ENCODE data around the gene KCNMA1. TPM values are rescaled to one million over a fixed set of nuclear protein-coding genes. Genes with fewer than 3 reads are reported as not detected.

Gene KCNMA1
- total and polyA plus RNA-seq, 3 donors from 2014 or later, result 13.6 to 36.1 (median 24.7) TPM

DNA sequence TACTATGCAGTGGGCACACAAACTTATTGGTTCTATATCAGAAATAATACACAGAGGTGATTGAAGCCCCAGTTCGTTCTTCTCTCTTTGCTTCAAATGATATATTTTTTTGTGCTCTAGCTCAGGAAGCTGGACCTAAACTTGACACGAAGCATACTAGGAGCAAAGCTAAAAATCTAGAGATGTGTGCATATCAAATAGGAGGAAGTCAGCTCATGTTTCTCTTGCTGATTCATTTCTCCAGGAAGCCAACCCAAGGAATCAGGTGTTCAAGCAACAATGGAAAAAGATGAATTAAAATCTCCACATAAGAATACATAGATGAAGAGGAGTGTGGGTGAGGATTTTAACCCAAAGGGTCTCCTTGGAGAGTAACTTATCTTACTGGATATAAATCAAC, 432.5 kb downstream of the KCNMA1 start:
- TF ChIP-seq POLR2A (IDR thresholded peaks at IDR 0.05), result no peak
- Histone ChIP-seq H3K36me3 (ENCODE audit: low read depth, missing control alignments) (no peaks in the 10 kb centered on the region), H3K4me3 (no peak overlapping the region), H3K27ac (no peak overlapping the region), H3K9me3 (no peaks in the 10 kb centered on the region), H3K4me1 (no peaks in the 10 kb centered on the region), H3K27me3 (no peaks in the 10 kb centered on the region)
- intact Hi-C loops (cut with DNase I; ENCODE audit: low total_unique reads), result no loop called here
- DNase-seq, result no peak
- WGBS, 2 donors, result 85 to 93% methylated on average over 2 of the region's 2 CpGs

DNA sequence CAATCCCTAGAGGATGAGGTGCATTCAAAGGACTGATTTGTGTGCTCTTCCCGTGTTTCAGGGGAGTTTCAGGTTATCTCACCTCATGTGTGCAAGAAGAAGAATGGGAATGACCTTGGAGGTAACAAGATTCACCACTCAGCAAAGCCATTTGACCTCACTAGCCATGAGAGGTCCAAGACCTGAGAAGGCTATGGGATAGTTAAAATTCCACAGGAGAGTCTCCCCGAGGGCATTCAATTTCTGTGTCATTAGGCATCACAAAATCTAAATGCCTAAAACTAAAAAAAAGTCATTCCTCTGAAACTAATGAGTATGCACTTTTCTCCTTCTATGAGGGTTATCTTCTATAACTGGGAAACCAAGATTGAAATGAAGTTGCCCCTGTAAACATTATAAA, 433.4 kb downstream of the KCNMA1 start:
- Histone ChIP-seq H3K9me3 (no peaks in the 10 kb centered on the region), H3K4me1 (no peaks in the 10 kb centered on the region), H3K36me3 (ENCODE audit: low read depth, missing control alignments) (no peaks in the 10 kb centered on the region), H3K4me3 (no peak overlapping the region), H3K27me3 (no peaks in the 10 kb centered on the region), H3K27ac (no peak overlapping the region)
- DNase-seq, result no peak
- WGBS, 2 donors, result 59 to 66% methylated on average over 2 of the region's 2 CpGs
- TF ChIP-seq POLR2A (IDR thresholded peaks at IDR 0.05), result no peak
- TF ChIP-seq, protein P1, sequence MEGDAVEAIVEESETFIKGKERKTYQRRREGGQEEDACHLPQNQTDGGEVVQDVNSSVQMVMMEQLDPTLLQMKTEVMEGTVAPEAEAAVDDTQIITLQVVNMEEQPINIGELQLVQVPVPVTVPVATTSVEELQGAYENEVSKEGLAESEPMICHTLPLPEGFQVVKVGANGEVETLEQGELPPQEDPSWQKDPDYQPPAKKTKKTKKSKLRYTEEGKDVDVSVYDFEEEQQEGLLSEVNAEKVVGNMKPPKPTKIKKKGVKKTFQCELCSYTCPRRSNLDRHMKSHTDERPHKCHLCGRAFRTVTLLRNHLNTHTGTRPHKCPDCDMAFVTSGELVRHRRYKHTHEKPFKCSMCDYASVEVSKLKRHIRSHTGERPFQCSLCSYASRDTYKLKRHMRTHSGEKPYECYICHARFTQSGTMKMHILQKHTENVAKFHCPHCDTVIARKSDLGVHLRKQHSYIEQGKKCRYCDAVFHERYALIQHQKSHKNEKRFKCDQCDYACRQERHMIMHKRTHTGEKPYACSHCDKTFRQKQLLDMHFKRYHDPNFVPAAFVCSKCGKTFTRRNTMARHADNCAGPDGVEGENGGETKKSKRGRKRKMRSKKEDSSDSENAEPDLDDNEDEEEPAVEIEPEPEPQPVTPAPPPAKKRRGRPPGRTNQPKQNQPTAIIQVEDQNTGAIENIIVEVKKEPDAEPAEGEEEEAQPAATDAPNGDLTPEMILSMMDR (IDR thresholded peaks at IDR 0.05), result no peak
- intact Hi-C loops (cut with DNase I; ENCODE audit: low total_unique reads), result no loop called here

DNA sequence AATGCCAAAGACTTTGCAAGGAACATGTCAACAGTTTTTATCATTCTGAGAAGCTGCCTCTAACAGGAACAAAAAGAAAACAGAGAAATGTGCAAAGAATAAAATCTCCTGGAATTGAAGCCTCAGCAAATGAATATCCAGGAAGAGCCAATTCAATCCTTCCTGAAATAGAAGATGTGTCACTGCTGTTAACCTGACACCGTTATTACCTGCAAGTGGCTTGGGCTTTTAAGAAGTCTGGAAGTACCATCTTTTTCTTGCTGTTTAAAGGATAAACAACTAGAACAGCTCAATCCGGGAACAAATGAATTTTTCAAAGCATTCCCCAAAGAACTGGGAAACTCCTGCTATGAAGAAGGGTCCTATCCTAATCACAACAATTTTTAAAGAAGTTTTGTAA, 434.8 kb downstream of the KCNMA1 start:
- WGBS, 2 donors, result 80 to 81% methylated on average over 2 of the region's 2 CpGs
- no peak overlapping the region for H3K27ac ChIP-seq
- no peaks in the 10 kb centered on the region for H3K27me3 ChIP-seq
- no peak for DNase-seq
- no peaks in the 10 kb centered on the region for H3K4me1 ChIP-seq
- no peak overlapping the region for H3K4me3 ChIP-seq
- intact Hi-C loops (cut with DNase I; ENCODE audit: low total_unique reads), result no loop called here
- H3K36me3 ChIP-seq (ENCODE audit: low read depth, missing control alignments), result no peaks in the 10 kb centered on the region
- TF ChIP-seq POLR2A (IDR thresholded peaks at IDR 0.05), result no peak
- H3K9me3 ChIP-seq, result no peaks in the 10 kb centered on the region

DNA sequence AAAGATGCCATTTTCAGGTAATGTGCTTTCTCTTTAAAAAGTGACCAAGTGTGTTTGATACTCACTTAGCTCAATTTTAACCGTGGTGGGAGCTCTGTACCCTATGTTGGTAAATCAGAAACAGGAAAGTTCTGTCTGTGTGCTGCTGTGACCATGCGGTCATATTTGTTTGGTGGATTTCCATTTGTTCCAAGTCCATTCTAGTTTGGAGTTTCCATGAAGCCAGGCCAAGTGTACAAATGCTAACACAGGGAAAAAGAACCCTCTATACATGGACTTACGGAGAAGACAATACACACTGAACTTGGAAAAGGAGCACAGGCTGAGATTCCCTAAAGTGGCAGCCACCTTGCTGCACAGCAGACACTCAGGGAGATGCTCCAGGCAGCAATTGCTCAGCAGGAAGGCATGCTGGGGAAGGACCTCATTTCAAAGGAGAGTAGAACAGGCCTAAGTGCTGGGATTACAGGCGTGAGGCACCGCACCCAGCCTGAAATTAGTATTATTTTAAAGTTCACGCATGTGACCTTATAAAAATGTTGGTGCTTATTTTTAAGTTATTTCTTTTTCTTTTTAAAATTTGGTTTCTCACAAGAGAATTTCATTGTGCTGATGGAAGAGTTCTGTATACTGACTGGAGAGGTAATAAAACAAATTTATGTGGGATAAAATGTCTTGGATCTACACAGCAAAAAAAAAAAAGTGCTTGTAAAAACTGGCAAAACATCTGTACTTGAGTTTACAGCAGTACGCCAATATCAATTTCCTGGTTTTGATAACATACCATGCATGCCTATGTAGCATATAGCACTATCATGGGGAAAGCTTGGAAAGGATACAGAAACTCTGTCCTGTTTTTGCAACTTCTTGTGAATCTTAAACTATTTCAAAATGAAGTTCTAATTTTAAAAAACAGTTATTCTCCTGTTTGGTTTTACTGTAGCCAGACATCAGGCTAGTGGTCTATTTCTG, 436.2 kb downstream of the KCNMA1 start:
- Histone ChIP-seq H3K4me1 (no peaks in the 10 kb centered on the region), H3K9me3 (no peaks in the 10 kb centered on the region), H3K27ac (no peak overlapping the region), H3K27me3 (no peaks in the 10 kb centered on the region), H3K4me3 (no peak overlapping the region), H3K36me3 (ENCODE audit: low read depth, missing control alignments) (no peaks in the 10 kb centered on the region)
- 84 to 86% methylated on average over 7 of the region's 7 CpGs for WGBS, 2 donors
- DNase-seq, result no peak
- intact Hi-C loops (cut with DNase I; ENCODE audit: low total_unique reads), result no loop called here
- TF ChIP-seq POLR2A (IDR thresholded peaks at IDR 0.05), result no peak
- TF ChIP-seq, protein P1 (IDR thresholded peaks at IDR 0.05), result no peak

DNA sequence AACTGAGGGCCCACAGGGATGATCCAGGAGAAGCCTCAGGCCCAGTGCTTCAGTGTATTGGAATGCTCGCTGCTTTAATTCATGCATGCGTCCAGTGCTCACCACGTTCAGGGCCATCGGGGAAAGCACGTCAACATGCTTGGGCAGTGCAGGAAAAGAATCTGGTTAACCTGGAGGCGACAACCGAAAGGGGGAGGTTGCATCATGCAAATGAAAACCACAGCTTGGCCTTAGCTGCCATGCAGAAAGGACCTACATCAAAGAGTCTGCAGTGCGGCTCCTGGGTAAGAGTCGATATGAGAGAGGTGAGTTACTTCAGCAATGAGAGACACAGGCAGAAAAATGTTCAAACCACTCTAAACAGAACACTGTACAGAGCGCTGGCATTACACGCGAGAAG, 440.1 kb downstream of the KCNMA1 start:
- Histone ChIP-seq H3K27ac (no peak overlapping the region), H3K27me3 (no peaks in the 10 kb centered on the region), H3K9me3 (no peaks in the 10 kb centered on the region), H3K4me1 (no peaks in the 10 kb centered on the region), H3K4me3 (no peak overlapping the region), H3K36me3 (ENCODE audit: low read depth, missing control alignments) (no peaks in the 10 kb centered on the region)
- DNase-seq, result no peak
- WGBS, 2 donors, result 90 to 91% methylated on average over 12 of the region's 12 CpGs
- no peak for TF ChIP-seq POLR2A (IDR thresholded peaks at IDR 0.05)
- TF ChIP-seq, protein P1 (IDR thresholded peaks at IDR 0.05), result no peak
- intact Hi-C loops (cut with DNase I; ENCODE audit: low total_unique reads), result no loop called here
